Measurements from ENCODE around the gene RTEL1.

The RTEL1 gene

GRCh38 chr20:63643946-63644345 lies 14.2 kb upstream of the RTEL1 start:
- Histone ChIP-seq H3K27me3 (ENCODE audit: insufficient read depth, low read length, poor library complexity) (no peaks in the 10 kb centered on the region), H3K9ac (ENCODE audit: low read depth, low read length) (no peak overlapping the region), H3K4me3 (ENCODE audit: low read depth in 1 of 2, low read length in 2 of 2) (no peak overlapping the region), H3K4me1 (ENCODE audit: insufficient read depth, low read length) (no peaks in the 10 kb centered on the region; the same call in 1 of the 2 replicates), H3K36me3 (ENCODE audit: insufficient read depth, low read length) (peaks cover 30% of the 10 kb centered on the region), H2AFZ (ENCODE audit: low read depth, low read length) (no peak overlapping the region), H4K20me1 (ENCODE audit: insufficient read depth, low read length) (peaks cover 30% of the 10 kb centered on the region), H3K79me2 (ENCODE audit: insufficient read depth, low read length) (peaks cover 29% of the 10 kb centered on the region), H3K9me3 (ENCODE audit: insufficient read depth, low read length, severe bottlenecking) (no peaks in the 10 kb centered on the region), H3K4me2 (ENCODE audit: insufficient read depth, low read length) (no peak overlapping the region), H3K27ac (ENCODE audit: low read length) (no peak overlapping the region)
- DNase-seq (no peak), ATAC-seq (ENCODE audit: insufficient read depth, low read depth) (no peak)
- no peak for TF ChIP-seq EZH2 (IDR thresholded peaks at IDR 0.05; ENCODE audit: borderline replicate concordance, low read depth, low read length, severe bottlenecking)
- TF ChIP-seq, protein P1, sequence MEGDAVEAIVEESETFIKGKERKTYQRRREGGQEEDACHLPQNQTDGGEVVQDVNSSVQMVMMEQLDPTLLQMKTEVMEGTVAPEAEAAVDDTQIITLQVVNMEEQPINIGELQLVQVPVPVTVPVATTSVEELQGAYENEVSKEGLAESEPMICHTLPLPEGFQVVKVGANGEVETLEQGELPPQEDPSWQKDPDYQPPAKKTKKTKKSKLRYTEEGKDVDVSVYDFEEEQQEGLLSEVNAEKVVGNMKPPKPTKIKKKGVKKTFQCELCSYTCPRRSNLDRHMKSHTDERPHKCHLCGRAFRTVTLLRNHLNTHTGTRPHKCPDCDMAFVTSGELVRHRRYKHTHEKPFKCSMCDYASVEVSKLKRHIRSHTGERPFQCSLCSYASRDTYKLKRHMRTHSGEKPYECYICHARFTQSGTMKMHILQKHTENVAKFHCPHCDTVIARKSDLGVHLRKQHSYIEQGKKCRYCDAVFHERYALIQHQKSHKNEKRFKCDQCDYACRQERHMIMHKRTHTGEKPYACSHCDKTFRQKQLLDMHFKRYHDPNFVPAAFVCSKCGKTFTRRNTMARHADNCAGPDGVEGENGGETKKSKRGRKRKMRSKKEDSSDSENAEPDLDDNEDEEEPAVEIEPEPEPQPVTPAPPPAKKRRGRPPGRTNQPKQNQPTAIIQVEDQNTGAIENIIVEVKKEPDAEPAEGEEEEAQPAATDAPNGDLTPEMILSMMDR (IDR thresholded peaks at IDR 0.05; ENCODE audit: borderline replicate concordance, extremely low read depth, low read length, poor library complexity, severe bottlenecking), result no peak

- no peaks in the 10 kb centered on the region; the same call in 1 of the 2 replicates for H3K4me1 ChIP-seq (ENCODE audit: insufficient read depth, low read length)
- no peak for DNase-seq
Measured at GRCh38 chr20:63645218-63645617, 12.9 kb upstream of the RTEL1 start.

GRCh38 chr20:63648190-63648589 lies 9.9 kb upstream of the RTEL1 start:
- H3K79me2 ChIP-seq (ENCODE audit: insufficient read depth, low read length), result peaks cover 63% of the 10 kb centered on the region
- H3K27me3 ChIP-seq (ENCODE audit: insufficient read depth, low read length, poor library complexity), result no peaks in the 10 kb centered on the region
- peaks cover 41% of the 10 kb centered on the region for H4K20me1 ChIP-seq (ENCODE audit: insufficient read depth, low read length)
- H3K4me3 ChIP-seq (ENCODE audit: low read depth in 1 of 2, low read length in 2 of 2), result no peak overlapping the region
- H3K36me3 ChIP-seq (ENCODE audit: insufficient read depth, low read length), result peaks cover 26% of the 10 kb centered on the region
- no peaks in the 10 kb centered on the region for H3K9me3 ChIP-seq (ENCODE audit: insufficient read depth, low read length, severe bottlenecking)
- no peak for DNase-seq
- no peak overlapping the region for H3K4me2 ChIP-seq (ENCODE audit: insufficient read depth, low read length)
- no peak overlapping the region for H3K9ac ChIP-seq (ENCODE audit: low read depth, low read length)
- no peak overlapping the region for H2AFZ ChIP-seq (ENCODE audit: low read depth, low read length)
- no peak for ATAC-seq (ENCODE audit: insufficient read depth, low read depth)
- H3K27ac ChIP-seq (ENCODE audit: low read length), result no peak overlapping the region
- peaks cover 17% of the 10 kb centered on the region for H3K4me1 ChIP-seq (ENCODE audit: insufficient read depth, low read length)
- TF ChIP-seq EZH2 (IDR thresholded peaks at IDR 0.05; ENCODE audit: borderline replicate concordance, low read depth, low read length, severe bottlenecking), result no peak
- TF ChIP-seq, protein P1 (IDR thresholded peaks at IDR 0.05; ENCODE audit: borderline replicate concordance, extremely low read depth, low read length, poor library complexity, severe bottlenecking), result no peak

More at GRCh38 chr20:63645218-63645617, 12.9 kb upstream of the RTEL1 start:
- no peak overlapping the region for H3K9ac ChIP-seq (ENCODE audit: low read depth, low read length)
- peaks cover 36% of the 10 kb centered on the region for H3K79me2 ChIP-seq (ENCODE audit: insufficient read depth, low read length)
- no peak overlapping the region for H2AFZ ChIP-seq (ENCODE audit: low read depth, low read length)
- no peaks in the 10 kb centered on the region for H3K9me3 ChIP-seq (ENCODE audit: insufficient read depth, low read length, severe bottlenecking)
- H3K27ac ChIP-seq (ENCODE audit: low read length), result no peak overlapping the region
- no peak overlapping the region for H3K4me3 ChIP-seq (ENCODE audit: low read depth in 1 of 2, low read length in 2 of 2)
- H3K27me3 ChIP-seq (ENCODE audit: insufficient read depth, low read length, poor library complexity), result no peaks in the 10 kb centered on the region
- H3K36me3 ChIP-seq (ENCODE audit: insufficient read depth, low read length), result peaks cover 26% of the 10 kb centered on the region
- peaks cover 29% of the 10 kb centered on the region for H4K20me1 ChIP-seq (ENCODE audit: insufficient read depth, low read length)
- no peak overlapping the region for H3K4me2 ChIP-seq (ENCODE audit: insufficient read depth, low read length)
- ATAC-seq (ENCODE audit: insufficient read depth, low read depth), result no peak
- TF ChIP-seq, protein P1 (IDR thresholded peaks at IDR 0.05; ENCODE audit: borderline replicate concordance, extremely low read depth, low read length, poor library complexity, severe bottlenecking), result no peak
- no peak for TF ChIP-seq EZH2 (IDR thresholded peaks at IDR 0.05; ENCODE audit: borderline replicate concordance, low read depth, low read length, severe bottlenecking)

Measured in DND-41 (cell line).